ENCODE results near the gene PIP4K2A.

Gene PIP4K2A

DNA sequence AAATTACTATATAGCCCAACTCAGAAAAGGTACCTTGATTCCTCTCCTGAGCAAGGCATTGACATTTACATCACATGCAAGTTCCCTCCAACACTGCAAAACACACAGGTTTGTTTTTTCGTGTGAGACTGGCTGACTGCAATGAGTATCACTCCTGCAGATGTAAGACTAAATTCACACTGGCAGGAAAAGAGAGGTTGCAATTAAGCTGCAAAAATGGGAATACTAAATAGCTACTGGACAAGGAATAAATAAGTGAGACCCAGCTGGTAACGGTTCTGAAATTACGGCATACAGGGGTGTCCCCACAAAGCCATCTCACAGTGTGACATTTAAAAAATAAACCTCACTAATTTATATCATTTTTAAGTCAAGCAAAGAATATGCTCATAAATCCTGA, 97.3 kb downstream of the PIP4K2A start:
- DNase-seq = no peak

DNA sequence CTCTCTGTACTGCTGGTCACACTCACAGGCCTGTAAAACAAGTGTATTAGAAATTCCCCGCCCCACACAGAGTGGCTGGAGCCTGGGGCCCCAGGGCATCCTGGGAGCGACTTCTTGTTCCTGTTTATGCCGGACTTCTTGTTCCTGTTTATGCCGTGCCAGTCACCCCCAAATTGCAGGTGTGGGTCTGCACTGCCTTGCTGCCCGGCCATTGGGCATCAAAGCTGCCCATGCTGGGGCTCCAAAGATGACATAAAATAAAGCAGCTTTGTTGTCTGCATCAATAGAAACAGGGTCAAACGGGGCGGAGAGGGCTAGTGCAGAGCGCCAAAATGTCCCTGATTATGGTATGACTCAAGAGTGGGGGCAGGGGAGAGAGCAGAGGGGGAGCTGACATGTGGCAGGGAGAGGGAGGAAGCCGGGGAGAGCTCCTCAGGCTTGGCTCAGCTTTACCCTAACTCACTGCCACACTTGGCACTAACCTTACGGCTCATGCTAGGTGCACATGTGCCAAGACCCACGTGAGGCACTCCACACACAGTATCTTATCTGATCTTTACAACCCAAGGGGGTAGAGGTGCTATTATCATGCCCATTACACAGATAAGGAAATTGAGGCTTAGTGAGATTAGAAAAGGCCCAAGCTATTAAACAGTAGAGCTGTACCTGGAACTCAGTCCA, 98.4 kb downstream of the PIP4K2A start:
- DNase-seq = no peak

DNA sequence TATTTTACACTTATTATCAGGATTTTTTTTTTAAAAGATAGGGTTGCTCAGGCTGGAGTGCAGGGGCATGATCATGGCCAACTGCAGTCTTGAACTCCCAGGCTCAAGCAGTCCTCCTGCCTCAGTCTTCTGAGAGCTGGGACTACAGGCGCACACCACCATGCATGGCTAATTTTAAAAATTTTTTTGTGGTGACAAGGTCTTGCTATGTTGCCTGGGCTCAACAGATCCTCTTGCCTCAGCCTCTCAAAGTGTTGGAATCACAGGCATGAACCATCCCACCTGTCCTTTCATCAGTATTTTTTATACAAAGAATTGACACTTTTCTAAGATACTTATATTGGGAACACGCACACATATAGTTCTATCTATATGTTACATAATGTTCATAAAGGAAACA, 99.3 kb downstream of the PIP4K2A start:
- no peak for DNase-seq

GRCh38 chr10:22613011-22613410, 101.4 kb downstream of the PIP4K2A start:
- DNase-seq = no peak

DNA sequence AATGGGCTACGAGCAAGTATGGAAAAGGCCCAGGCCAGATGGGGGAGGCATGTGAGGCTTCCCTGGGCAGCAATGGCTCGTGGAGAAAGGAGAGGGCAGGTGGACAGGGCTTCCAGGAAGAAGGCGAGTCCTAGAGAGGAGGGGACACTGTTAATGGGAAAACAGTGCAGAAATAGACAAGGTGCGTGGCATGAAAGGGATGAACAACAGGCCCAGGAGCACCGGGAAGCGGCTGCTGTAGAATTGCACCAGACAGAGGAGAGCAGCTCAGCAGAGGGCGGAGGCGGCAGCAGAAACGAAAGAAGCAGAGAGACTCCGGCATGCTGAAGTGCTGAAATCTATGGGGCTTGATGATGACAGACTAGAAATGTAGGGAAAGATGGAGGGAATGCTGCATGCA, 102.1 kb downstream of the PIP4K2A start:
- no peak for DNase-seq

GRCh38 chr10:22611425-22612115, 102.8 kb downstream of the PIP4K2A start:
- no peak for DNase-seq

- DNase-seq = no peak
These were observed 103.8 kb downstream of the PIP4K2A start for GRCh38 chr10:22610610-22611009.

- no peak for DNase-seq
These were observed 104.5 kb downstream of the PIP4K2A start for GRCh38 chr10:22609719-22610465.

GRCh38 chr10:22609251-22609650, 105.1 kb downstream of the PIP4K2A start:
- no peak for DNase-seq

GRCh38 chr10:22607261-22607660, 107.1 kb downstream of the PIP4K2A start:
- DNase-seq = no peak

DNA sequence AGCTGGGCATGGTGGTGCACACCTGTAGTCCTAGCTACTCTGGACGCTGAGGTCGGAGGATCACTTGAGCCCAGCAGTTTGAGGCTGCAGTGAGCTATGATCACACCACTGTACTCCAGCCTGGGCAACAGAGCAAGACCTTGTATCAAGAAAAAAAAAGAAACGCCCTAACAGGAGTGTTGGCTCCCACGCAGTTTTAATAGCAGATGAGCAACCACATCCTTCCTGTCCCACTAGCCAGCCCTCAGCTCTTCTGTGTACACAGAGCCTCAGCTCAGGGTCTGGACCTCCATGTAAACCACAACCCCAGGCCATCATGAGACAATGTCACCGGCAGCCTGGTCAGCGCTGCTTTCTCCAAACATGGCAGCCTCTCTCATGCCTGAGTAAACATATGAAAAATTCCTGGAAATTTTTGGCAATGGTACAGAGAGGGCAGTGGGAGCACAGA, 108.2 kb downstream of the PIP4K2A start:
- no peak for DNase-seq

GRCh38 chr10:22605168-22605567, 109.2 kb downstream of the PIP4K2A start:
- no peak for DNase-seq

DNA sequence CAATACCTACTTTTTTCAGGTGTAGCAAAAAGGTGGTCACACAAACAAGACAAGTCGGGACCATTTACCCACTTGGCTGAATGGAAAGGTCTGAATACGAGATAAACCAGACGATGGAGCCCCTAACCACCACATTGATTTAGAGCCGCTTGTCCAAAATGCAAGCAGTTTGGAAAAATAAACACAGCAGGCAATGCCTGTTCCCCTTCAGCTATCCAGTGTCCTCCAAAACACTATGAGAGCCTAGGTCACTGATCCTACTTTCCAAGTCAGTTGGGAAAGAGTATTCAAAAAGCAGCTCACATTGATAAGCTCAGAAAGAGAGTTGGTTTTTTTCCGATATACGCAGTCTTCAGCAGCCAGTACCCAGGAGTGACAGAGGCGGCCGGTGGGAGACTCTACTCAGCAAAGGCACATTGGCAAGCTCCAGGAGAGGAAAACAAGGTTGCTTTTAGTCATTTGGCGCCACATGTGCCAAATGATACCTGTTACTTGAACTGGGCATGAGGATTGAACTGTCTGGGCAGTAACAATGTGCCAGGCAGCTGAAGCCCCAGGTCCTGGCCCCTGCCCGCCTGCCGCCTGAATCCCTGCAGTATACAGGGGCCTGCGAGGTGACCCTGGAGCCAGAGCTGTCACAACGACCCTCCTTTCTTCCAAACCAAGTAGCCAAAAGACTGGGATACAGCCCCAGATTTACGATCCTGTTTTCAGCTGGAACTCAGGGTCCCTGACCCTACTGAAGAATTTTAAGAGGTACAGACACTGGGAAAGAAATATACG, 109.8 kb downstream of the PIP4K2A start:
- DNase-seq = no peak

- DNase-seq = no peak
These were observed 110.8 kb downstream of the PIP4K2A start for GRCh38 chr10:22603581-22603980.

DNA sequence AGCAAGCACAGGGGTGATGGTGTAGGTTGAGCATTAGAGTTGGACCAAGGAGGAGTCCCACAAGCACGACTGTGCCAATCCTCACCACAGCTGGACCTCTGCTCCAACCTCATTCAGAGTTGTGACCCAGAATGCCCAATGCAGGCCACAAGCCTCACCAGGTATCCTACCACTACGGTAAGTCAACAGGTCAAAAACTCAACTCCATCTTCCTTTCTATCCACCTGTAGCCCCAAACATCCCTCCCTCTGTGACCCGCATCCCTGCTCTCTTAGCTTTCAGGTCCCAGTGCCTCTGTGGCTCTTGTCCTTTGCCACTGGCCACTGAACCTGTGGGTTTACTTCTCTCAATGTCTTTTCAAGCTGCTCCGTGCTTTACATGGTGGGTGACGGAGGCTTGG, 112.8 kb downstream of the PIP4K2A start:
- no peak for DNase-seq

DNA sequence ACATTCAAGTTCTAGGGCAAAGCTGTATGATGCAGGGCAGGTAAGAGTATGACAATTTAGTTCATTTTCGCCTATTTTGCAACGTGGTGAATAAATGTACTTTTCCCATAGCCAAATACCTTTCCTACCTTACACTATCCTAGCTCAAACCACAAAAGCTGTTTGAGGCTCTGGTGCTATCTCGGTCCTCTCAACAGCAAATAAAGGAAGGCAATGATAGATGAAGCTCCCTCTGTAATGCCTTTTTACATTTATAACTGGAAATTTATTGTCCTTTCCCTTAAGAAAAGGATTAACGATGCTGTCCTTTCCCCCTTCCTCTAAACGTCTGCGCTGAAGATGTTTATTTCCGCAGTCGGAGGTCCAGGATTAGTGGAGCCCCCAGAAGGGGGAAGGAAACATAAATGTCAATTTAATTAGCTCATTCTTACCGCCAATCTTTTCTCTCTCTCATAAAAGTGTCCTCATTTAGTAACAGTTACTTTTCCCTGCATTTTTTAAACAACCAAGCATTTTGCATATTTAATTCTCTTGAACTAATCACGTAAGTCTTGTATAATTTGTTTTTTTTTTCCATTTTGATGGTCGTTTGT, 114.6 kb downstream of the PIP4K2A start:
- no peak for DNase-seq

- no peak for DNase-seq
These were observed 115.3 kb downstream of the PIP4K2A start for GRCh38 chr10:22599048-22599561.

GRCh38 chr10:22598478-22598877, 115.9 kb downstream of the PIP4K2A start:
- DNase-seq = no peak

DNA sequence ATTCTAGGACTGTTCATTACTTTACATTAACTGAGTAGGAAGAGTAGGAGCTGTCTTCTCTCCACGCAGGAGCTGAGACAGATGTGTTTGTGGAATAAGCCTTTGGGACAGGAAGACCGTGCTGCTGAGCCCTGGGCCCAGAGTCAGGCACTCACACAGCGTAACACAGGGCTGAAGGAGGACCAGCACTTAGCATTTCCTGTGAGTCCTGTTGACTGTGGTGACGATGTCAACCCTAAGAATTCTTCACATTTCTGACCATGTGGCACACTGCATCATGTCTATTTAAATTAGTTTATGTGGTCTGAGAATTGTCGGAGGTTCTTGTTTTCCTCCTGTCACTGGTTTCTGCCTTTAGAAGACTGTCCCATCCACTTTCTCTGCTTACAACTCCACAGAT, 117.2 kb downstream of the PIP4K2A start:
- no peak for DNase-seq

- no peak for DNase-seq
These were observed 120.7 kb downstream of the PIP4K2A start for GRCh38 chr10:22593636-22594198.

- no peak for DNase-seq
These were observed 121.4 kb downstream of the PIP4K2A start for GRCh38 chr10:22593026-22593425.

DNA sequence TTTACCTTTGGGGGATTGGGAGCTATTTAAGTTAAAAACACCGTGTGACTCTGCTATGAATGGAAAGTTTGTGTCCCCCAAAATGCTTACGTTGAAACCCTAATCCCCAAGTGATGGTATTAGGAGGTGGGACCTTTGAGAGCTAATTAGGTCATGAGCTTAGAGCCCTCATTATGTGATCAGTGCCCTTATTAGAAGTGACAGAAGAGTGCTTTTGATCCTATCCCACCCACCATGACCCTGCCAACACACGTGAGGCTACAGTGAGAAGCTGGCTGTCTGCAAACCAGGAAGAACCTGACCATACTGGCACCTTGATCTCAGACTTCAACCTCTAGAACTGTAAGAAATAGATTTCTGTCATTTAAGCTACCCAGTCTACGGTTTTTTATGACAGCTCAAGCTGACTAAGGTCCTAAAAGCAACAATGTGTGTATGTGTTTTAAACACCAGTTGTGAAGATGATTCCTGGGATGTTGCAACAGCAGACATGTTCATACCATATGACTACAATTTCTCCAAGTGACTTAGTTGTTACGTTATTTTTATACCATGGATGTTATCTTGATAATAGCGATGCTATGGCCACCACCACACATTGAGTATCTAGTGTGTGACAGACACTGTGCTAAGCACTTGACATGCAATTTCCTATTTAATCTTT, 124.4 kb downstream of the PIP4K2A start:
- no peak for DNase-seq

Data from NCI-H526 treated with DMSO at 0.1 percent for 48 hours (cell line).